Stimulated activated CD4-positive, alpha-beta T cell treated with anti-CD3 and anti-CD28 coated beads, Interleukin-2, amount 100 ng/mL, for 48 hours (primary cell): ENCODE results near the gene TMEM163.

Experiments used
- DNase-seq, 2 donors: peaks; one replicate each; pipeline ENCODE4 v3.0.0-alpha.2; 2020

TMEM163 gene

GRCh38 chr2:134425724-134426496, 292.9 kb downstream of the TMEM163 start:
- DNase-seq = no peak

GRCh38 chr2:134421556-134422328, 297.1 kb downstream of the TMEM163 start:
- no peak for DNase-seq

DNA sequence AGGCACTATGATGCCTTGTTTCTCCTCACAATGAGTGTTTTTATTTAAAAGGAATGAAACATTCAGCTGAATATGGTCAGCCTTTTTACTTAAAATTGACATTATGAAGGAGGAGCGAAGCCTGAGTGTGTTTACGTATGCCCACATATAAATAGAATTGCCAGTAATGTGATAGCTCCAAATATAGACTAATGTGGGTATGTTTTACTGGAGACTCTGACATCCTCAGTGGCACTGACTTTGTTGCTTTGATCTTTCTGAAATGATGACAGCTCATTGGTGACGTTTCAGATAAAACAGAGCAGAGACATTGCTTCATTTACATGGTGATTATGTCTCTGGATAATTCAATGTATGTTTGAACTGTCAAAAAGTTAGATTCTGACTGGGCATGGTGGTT, 297.9 kb downstream of the TMEM163 start:
- no peak for DNase-seq

- DNase-seq = no peak
Measured at GRCh38 chr2:134420259-134420658, 298.5 kb downstream of the TMEM163 start.

DNA sequence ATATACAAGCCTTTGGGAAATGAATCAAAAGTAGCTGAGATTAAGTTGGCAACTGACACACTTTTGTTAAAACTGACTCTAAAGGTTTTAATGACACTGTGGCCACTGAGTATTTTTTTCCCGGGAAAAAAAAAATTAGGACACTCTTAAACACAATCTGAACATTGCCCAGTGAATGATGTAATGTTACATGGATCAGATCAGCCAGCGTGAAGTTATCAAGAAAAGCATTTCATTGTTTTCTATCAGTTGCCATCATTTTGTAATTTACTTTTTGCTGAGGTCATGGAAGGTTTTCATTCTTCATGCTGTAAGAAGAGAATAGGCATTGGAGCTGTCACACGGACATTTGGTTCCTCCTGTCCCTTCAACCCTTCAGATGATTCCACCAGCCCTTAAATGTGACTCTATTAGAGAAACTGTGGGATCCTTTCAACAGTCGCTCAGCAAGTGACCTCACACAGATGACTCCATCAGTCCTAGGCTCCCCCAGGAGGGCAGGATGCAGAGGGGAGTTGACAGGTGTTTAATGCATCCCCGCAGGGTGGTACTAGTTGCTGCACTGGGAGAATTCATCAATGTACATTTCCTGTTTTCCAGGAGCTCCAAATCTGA, 300.7 kb downstream of the TMEM163 start:
- no peak for DNase-seq

DNA sequence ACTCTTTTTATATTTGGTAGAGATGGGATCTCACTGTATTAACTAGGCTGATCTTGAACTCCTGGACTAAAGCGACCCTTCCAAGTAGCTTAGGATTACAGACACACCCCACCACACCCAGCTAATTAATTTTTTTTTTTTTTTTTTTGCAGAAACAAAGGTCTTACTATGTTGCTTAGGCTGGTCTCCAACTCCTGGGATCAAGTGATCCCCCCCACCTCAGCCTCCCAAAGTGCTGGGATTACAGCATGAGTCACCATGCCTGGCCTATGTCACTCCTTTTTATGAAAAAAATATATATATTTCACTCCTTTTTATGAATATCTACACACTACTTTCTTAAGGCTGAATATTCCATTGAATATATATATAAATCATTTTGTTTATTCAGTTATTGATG, 302.2 kb downstream of the TMEM163 start:
- no peak for DNase-seq

- DNase-seq = no peak
Measured at GRCh38 chr2:134416018-134416417, 302.8 kb downstream of the TMEM163 start.

DNA sequence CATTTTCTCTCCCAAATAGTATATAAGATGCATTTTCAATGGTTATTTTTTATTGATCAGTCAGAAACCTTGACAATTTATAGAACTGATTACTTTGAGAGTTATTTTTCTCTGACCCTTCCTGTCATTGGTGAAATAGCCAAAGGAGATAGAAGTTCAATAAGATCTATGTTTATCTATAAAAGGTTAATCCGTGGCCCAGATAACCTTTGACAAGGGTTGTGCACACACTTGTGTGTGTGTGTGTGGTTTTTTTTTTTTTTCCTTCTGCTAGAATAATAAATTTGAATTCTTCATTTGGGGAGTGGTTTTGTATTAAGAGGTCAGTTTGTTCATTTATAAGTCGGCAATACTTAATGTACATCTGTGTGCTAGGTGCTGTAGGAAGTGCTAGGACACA, 304.9 kb downstream of the TMEM163 start:
- DNase-seq = no peak

DNA sequence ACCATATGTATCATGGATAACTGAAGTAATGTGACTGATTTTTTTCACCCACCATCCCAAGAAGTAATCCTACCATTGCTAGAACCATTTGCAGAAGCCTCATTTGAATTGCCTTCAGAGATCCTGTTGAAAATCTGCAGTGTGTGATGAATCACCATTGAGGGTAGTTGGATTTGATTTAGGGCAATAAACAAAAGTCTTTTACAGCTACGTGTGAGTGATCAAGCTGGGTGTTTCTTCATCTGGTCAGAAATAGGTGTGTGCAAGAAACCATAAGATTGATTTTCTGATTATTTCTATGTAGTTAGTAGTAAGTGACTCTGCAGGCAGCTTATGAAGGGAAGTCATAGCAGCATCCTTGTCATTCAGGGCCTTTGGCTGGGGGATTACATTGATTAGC, 305.4 kb downstream of the TMEM163 start:
- DNase-seq = no peak

GRCh38 chr2:134412639-134412999, 306.2 kb downstream of the TMEM163 start:
- DNase-seq = no peak

GRCh38 chr2:134411828-134412638, 306.8 kb downstream of the TMEM163 start:
- DNase-seq = peak; percentile 36 to 44

- DNase-seq = no peak
Measured at GRCh38 chr2:134411279-134411827, 307.4 kb downstream of the TMEM163 start.

GRCh38 chr2:134410831-134411231, 308.0 kb downstream of the TMEM163 start:
- DNase-seq = no peak

DNA sequence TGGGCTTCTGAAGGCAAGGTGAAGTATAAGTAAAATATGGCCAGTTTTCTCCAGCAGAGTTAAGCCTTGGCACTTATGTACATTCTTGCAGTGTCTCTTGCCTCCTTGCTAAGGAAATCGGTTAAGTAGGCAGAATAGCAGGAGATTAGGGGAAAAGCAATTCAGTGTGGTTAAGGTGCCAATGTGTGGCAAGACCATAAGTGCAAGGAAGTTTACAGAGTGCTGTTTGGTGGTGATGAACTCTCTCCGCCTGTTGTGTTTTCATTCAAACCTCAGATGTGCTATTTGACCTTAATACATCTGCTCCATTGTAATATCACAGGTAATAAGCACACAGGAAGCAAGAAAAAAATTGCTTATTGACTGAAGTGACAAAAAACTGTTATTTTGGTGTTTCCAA, 308.8 kb downstream of the TMEM163 start:
- DNase-seq = no peak

GRCh38 chr2:134408791-134409190, 310.0 kb downstream of the TMEM163 start:
- DNase-seq = no peak

DNA sequence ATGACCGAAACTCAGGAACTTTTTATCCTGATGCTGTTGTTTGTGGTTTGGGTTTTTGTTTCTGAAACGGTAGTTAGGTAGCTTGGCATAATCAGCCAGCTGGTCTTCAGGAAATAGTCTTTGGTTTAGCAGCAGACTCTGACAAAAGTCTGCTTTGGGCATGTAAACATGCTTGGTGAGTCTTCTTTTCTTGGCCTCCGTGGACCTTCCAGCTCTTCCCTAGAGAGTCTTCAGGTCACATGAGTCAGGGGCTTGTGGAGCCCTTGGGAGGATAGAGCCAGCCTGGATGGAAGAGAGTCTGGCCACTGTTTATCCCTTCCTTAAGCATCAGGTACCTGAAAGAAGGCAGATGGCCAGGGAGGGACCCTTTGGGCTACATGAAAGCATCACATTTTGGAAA, 310.4 kb downstream of the TMEM163 start:
- DNase-seq = no peak

DNA sequence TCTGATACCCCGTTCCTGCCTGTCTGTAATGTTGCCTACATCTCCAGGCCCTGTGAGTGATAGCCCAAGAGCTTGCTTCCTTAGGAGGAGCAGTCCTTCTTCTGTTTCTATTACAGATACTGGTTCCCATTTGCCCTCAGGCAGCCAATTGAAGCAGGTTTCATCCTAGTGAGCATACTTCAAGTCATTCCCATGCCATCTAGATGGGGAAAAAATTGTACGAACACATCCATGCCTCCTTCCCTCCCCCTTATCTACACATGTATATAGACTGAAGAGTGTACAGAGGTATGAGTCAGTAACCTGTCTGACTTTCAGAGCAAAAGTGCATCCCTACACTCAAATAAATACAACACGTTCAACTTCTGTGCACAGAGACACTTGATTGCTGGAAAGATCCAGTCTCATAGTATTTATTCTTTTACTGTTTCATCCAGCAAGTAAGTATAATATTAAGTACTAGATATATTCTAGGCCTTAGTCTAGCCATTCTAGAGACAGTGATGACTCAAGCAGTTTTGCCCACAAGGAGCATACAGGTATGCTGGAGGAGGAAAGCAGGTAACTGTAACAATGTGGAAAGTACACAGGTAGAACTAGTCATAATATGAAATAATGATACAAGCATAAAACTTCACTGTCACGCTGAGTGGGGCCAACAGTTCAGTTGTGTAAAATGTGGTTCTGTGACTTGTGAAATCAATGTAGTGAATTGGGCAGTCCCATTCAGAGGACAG, 311.5 kb downstream of the TMEM163 start:
- DNase-seq = no peak

DNA sequence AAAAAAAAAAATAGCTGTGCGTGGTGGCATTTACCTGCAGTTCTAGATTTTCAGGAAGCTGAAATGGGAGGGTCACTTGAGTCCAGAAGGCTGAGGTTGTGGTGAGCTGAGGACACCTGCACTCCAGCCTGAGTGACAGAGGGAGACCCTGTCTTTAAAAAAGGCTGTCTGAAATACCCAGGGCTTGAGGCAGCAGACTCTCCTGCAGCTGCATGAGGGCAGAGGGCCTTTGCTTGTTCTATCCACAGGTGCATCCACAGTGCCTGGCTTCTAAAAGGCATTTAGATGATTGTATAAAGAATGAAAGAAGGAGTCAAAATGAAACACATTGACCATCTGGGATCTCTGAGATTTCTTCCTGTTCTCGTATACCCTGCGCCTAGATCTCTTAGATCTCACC, 312.1 kb downstream of the TMEM163 start:
- no peak for DNase-seq

GRCh38 chr2:134406311-134406710, 312.5 kb downstream of the TMEM163 start:
- DNase-seq = no peak
